GM18909 (cell line): ENCODE results near the gene AFTPH.
"Not testable (repeated sequence)": the region's sequence is repeated elsewhere in the genome, so short reads cannot be mapped to it uniquely, and the experiment has no call there.

Experiments
- ATAC-seq: cut with Tn5 transposase; IDR thresholded peaks from one replicate; pipeline ENCODE4 v1.9.1; 2021; ENCODE audit warnings: mild to moderate bottlenecking; ENCODE audit not compliant: unreplicated experiment, poor library complexity

Gene AFTPH

GRCh38 chr2:64492821-64493220 lies 31.3 kb upstream of the AFTPH start:
- ATAC-seq, result no peak

GRCh38 chr2:64493788-64494187 lies 30.3 kb upstream of the AFTPH start:
- ATAC-seq, result no peak

GRCh38 chr2:64498438-64498837 lies 25.7 kb upstream of the AFTPH start:
- ATAC-seq, result no peak

GRCh38 chr2:64500549-64500948 lies 23.6 kb upstream of the AFTPH start:
- ATAC-seq, result no peak

- no peak for ATAC-seq
Observed at GRCh38 chr2:64501946-64502345, 22.2 kb upstream of the AFTPH start.

GRCh38 chr2:64502860-64503259 lies 21.3 kb upstream of the AFTPH start:
- no peak for ATAC-seq

- ATAC-seq, result no peak
Observed at GRCh38 chr2:64504774-64505720, 19.1 kb upstream of the AFTPH start.

GRCh38 chr2:64506686-64507085 lies 17.4 kb upstream of the AFTPH start:
- no peak for ATAC-seq

GRCh38 chr2:64514008-64514407 lies 10.1 kb upstream of the AFTPH start:
- ATAC-seq, result no peak

GRCh38 chr2:64515086-64515485 lies 9.0 kb upstream of the AFTPH start:
- no peak for ATAC-seq

- ATAC-seq, result no peak
Observed at GRCh38 chr2:64516651-64517510, 7.2 kb upstream of the AFTPH start.

- no peak for ATAC-seq
Observed at GRCh38 chr2:64517511-64517884, 6.6 kb upstream of the AFTPH start.

- ATAC-seq, result no peak
Observed at GRCh38 chr2:64522843-64523428, 1.2 kb upstream of the AFTPH start.

- ATAC-seq, result peak; percentile 11
Observed at GRCh38 chr2:64524604-64525316, 632 bp downstream of the AFTPH start.

- ATAC-seq, result peak; percentile 29
Observed at GRCh38 chr2:64525317-64525613, 1.1 kb downstream of the AFTPH start.

GRCh38 chr2:64526034-64526433 lies 1.9 kb downstream of the AFTPH start:
- no peak for ATAC-seq

GRCh38 chr2:64530946-64531345 lies 6.8 kb downstream of the AFTPH start:
- not testable (repeated sequence) for ATAC-seq

GRCh38 chr2:64532030-64532429 lies 7.9 kb downstream of the AFTPH start:
- ATAC-seq, result no peak

- no peak for ATAC-seq
Observed at GRCh38 chr2:64533882-64534281, 9.8 kb downstream of the AFTPH start.

GRCh38 chr2:64534363-64534762 lies 10.2 kb downstream of the AFTPH start:
- ATAC-seq, result no peak
